Neural cell (in vitro differentiated cells): Measurements from ENCODE around the gene TBX20. TPM values are rescaled to one million over a fixed set of nuclear protein-coding genes. Genes with fewer than 3 reads are reported as not detected.

Source experiments
- H2AFZ ChIP-seq: fragments of 200-600, 300-800 bp; sonication (generic), shearing (Covaris generic); 2 replicates; pipeline ENCODE4 v1.6.0; 2014; ENCODE audit warnings: low read depth, mild to moderate bottlenecking, antibody characterized with exemption, low read length, moderate library complexity
- H3F3A ChIP-seq: fragments of 200-600 bp; shearing (Covaris generic); 2 replicates; pipeline ENCODE4 v1.6.1; 2016; ENCODE audit warnings: mild to moderate bottlenecking, moderate library complexity, mixed read lengths, antibody characterized with exemption, low read length; ENCODE audit not compliant: insufficient read depth, poor library complexity, severe bottlenecking
- H3K27ac ChIP-seq: fragments of 200-600, 300-800 bp; sonication (generic), shearing (Covaris generic); 2 replicates; pipeline ENCODE4 v1.5.1; 2014; ENCODE audit warnings: mild to moderate bottlenecking, low read length, moderate library complexity
- H3K27me3 ChIP-seq: fragments of 300-800, 200-600 bp; sonication (generic), shearing (Covaris generic); 2 replicates; pipeline ENCODE4 v1.6.0; 2014; ENCODE audit warnings: mild to moderate bottlenecking, low read depth, low read length, moderate library complexity; ENCODE audit not compliant: insufficient read depth
- H3K36me3 ChIP-seq: fragments of 300-800, 200-600 bp; sonication (generic), shearing (Covaris generic); 2 replicates; pipeline ENCODE4 v1.5.1; 2014; ENCODE audit warnings: mild to moderate bottlenecking, antibody characterized with exemption, low read length, moderate library complexity; ENCODE audit not compliant: insufficient read depth
- H3K4me2 ChIP-seq: fragments of 300-800, 200-600 bp; sonication (generic), shearing (Covaris generic); 2 replicates; pipeline ENCODE4 v1.6.0; 2014; ENCODE audit warnings: mild to moderate bottlenecking, low read length
- H3K4me3 ChIP-seq: fragments of 300-800, 200-600 bp; sonication (generic), shearing (Covaris generic); 2 replicates; pipeline ENCODE4 v1.5.1; 2014; ENCODE audit warnings: mild to moderate bottlenecking, low read length, moderate library complexity
- H3K79me2 ChIP-seq: fragments of 200-600 bp; shearing (Covaris generic); replicated peaks from 2 replicates; pipeline ENCODE4 v1.6.0; 2014; ENCODE audit warnings: mild to moderate bottlenecking, low read length, moderate library complexity; ENCODE audit not compliant: insufficient read depth
- H3K9ac ChIP-seq: fragments of 300-800, 200-600 bp; sonication (generic), shearing (Covaris generic); 2 replicates; pipeline ENCODE4 v1.6.1; 2016; ENCODE audit warnings: mild to moderate bottlenecking, low read length, mixed read lengths
- H3K9me2 ChIP-seq: fragments of 200-600 bp; shearing (Covaris generic); 2 replicates; pipeline ENCODE4 v1.6.1; 2016; ENCODE audit warnings: mild to moderate bottlenecking, low read length, mixed read lengths; ENCODE audit not compliant: insufficient read depth
- H3K9me3 ChIP-seq: fragments of 200-600, 300-800 bp; sonication (generic), shearing (Covaris generic); 2 replicates; pipeline ENCODE4 v1.6.1; 2016; ENCODE audit warnings: mild to moderate bottlenecking, mixed run types, low read length, moderate library complexity, mixed read lengths
- H4K20me1 ChIP-seq: fragments of 200-600 bp; shearing (Covaris generic); 2 replicates; pipeline ENCODE4 v1.6.1; 2016; ENCODE audit warnings: mild to moderate bottlenecking, mixed run types; ENCODE audit not compliant: insufficient read depth
- EP300 ChIP-seq: fragments of 450-650 bp; conservative IDR thresholded peaks from 2 replicates; pipeline ENCODE4 v1.6.1; 2014; ENCODE audit warnings: antibody characterized with exemption, mild to moderate bottlenecking, moderate library complexity; ENCODE audit not compliant: poor library complexity, severe bottlenecking
- EZH2 ChIP-seq: fragments of 200-600, 300-800 bp; shearing (Covaris generic), sonication (generic); IDR thresholded peaks from 2 replicates; pipeline ENCODE4 v1.6.1; 2014; ENCODE audit warnings: antibody characterized with exemption, low read length, borderline replicate concordance, mild to moderate bottlenecking; ENCODE audit not compliant: insufficient read depth, poor library complexity, severe bottlenecking
- MXI1 ChIP-seq: fragments of 450-650 bp; conservative IDR thresholded peaks from 2 replicates; pipeline ENCODE4 v1.6.1; 2014; ENCODE audit warnings: antibody characterized with exemption, mild to moderate bottlenecking; ENCODE audit not compliant: poor library complexity, severe bottlenecking
- POLR2AphosphoS5 ChIP-seq: IDR thresholded peaks from 2 replicates; pipeline ENCODE4 v1.6.1; 2012
- RAD21 ChIP-seq: fragments of 450-650 bp; conservative IDR thresholded peaks from 2 replicates; pipeline ENCODE4 v1.6.1; 2014; ENCODE audit warnings: antibody characterized with exemption, mild to moderate bottlenecking, moderate library complexity
- SMC3 ChIP-seq: fragments of 450-650 bp; conservative IDR thresholded peaks from 2 replicates; pipeline ENCODE4 v1.6.1; 2014; ENCODE audit warnings: antibody characterized with exemption, mild to moderate bottlenecking, moderate library complexity; ENCODE audit not compliant: poor library complexity
- TAF1 ChIP-seq: IDR thresholded peaks from 2 replicates; pipeline ENCODE4 v1.6.1; 2012; ENCODE audit warnings: low read depth
- polyA plus RNA-seq: library from polyadenylated mRNA; depleted of rRNA; stranded (reverse); fragments of >200 nt; gene quantifications from 2 replicates; pipeline ENCODE4 v1.2.3, GENCODE V29; 2014
- TF ChIP-seq, protein P1 (sequence below): IDR thresholded peaks from 2 replicates; pipeline ENCODE4 v1.6.1; 2012; ENCODE audit warnings: borderline replicate concordance
- TF ChIP-seq, protein P2 (sequence below): fragments of 450-650 bp; IDR thresholded peaks from 2 replicates; pipeline ENCODE4 v1.5.1; 2014; ENCODE audit warnings: antibody characterized with exemption, mild to moderate bottlenecking, moderate library complexity; ENCODE audit not compliant: poor library complexity, severe bottlenecking

Gene TBX20
- polyA plus RNA-seq, 1 donor from 2014 or later = not detected

DNA sequence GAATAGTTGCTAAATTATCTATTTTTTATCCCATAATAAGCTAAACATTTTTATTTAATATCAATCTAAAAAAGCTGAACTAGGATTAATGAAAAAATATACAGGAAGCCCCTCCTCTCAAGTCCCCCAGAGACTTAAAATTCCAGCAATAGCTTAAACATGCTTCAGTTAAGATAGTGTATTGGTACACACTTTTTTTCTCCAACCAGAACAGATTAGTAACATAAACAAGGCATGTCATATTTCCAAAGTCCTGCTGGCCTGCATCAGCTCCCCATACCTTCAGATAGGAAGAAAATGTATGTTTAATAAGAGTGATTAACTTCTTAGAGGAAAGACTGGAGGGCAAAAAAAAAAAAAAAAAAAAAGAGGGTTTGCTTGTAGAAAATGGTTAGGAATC lies 7.1 kb downstream of the TBX20 start:
- Histone ChIP-seq H3K27ac (no peak overlapping the region), H3K36me3 (no peaks in the 10 kb centered on the region), H3K9me3 (no peaks in the 10 kb centered on the region), H2AFZ (no peak overlapping the region), H3K4me2 (no peak overlapping the region), H3K79me2 (no peaks in the 10 kb centered on the region), H3K9me2 (no peaks in the 10 kb centered on the region), H3K4me3 (no peak overlapping the region), H4K20me1 (no peaks in the 10 kb centered on the region), H3K27me3 (peaks cover 80% of the 10 kb centered on the region), H3K9ac (no peak overlapping the region), H3F3A (no peaks in the 10 kb centered on the region)
- no peak for TF ChIP-seq POLR2AphosphoS5
- no peak for TF ChIP-seq RAD21
- TF ChIP-seq EZH2 = no peak
- no peak for TF ChIP-seq TAF1

DNA sequence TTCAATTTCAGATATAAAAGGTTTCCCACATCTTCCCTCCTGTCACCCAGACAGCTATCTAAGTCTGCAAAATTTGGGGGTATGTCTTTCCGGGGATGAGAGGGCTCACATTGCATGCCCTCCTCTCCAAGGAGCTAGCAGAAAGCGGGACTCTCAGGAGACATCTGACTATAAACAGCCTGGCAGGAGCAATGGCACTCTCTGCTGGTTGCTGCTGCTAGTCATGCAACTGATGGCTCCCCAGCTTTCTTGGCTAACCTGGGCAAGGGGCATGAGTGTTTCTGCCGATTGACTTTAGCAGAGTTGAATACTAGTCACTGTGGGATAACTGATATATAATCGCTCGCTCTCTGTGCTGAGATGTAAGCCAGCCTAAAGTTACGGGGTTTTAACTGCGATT lies 12.0 kb downstream of the TBX20 start:
- Histone ChIP-seq H3K9me3 (no peaks in the 10 kb centered on the region), H2AFZ (no peak overlapping the region), H3K27ac (no peak overlapping the region), H3K9ac (no peak overlapping the region), H3K36me3 (no peaks in the 10 kb centered on the region), H3K27me3 (peaks cover 31% of the 10 kb centered on the region), H3F3A (no peaks in the 10 kb centered on the region), H3K9me2 (no peaks in the 10 kb centered on the region), H3K4me3 (no peak overlapping the region), H3K79me2 (no peaks in the 10 kb centered on the region), H3K4me2 (no peak overlapping the region), H4K20me1 (no peaks in the 10 kb centered on the region)
- TF ChIP-seq, protein P1, sequence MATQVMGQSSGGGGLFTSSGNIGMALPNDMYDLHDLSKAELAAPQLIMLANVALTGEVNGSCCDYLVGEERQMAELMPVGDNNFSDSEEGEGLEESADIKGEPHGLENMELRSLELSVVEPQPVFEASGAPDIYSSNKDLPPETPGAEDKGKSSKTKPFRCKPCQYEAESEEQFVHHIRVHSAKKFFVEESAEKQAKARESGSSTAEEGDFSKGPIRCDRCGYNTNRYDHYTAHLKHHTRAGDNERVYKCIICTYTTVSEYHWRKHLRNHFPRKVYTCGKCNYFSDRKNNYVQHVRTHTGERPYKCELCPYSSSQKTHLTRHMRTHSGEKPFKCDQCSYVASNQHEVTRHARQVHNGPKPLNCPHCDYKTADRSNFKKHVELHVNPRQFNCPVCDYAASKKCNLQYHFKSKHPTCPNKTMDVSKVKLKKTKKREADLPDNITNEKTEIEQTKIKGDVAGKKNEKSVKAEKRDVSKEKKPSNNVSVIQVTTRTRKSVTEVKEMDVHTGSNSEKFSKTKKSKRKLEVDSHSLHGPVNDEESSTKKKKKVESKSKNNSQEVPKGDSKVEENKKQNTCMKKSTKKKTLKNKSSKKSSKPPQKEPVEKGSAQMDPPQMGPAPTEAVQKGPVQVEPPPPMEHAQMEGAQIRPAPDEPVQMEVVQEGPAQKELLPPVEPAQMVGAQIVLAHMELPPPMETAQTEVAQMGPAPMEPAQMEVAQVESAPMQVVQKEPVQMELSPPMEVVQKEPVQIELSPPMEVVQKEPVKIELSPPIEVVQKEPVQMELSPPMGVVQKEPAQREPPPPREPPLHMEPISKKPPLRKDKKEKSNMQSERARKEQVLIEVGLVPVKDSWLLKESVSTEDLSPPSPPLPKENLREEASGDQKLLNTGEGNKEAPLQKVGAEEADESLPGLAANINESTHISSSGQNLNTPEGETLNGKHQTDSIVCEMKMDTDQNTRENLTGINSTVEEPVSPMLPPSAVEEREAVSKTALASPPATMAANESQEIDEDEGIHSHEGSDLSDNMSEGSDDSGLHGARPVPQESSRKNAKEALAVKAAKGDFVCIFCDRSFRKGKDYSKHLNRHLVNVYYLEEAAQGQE = no peak
- TF ChIP-seq RAD21 (no peak), TAF1 (no peak), EZH2 (no peak), SMC3 (no peak), POLR2AphosphoS5 (no peak), MXI1 (no peak), EP300 (no peak)
- TF ChIP-seq, protein P2, sequence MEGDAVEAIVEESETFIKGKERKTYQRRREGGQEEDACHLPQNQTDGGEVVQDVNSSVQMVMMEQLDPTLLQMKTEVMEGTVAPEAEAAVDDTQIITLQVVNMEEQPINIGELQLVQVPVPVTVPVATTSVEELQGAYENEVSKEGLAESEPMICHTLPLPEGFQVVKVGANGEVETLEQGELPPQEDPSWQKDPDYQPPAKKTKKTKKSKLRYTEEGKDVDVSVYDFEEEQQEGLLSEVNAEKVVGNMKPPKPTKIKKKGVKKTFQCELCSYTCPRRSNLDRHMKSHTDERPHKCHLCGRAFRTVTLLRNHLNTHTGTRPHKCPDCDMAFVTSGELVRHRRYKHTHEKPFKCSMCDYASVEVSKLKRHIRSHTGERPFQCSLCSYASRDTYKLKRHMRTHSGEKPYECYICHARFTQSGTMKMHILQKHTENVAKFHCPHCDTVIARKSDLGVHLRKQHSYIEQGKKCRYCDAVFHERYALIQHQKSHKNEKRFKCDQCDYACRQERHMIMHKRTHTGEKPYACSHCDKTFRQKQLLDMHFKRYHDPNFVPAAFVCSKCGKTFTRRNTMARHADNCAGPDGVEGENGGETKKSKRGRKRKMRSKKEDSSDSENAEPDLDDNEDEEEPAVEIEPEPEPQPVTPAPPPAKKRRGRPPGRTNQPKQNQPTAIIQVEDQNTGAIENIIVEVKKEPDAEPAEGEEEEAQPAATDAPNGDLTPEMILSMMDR = no peak

DNA sequence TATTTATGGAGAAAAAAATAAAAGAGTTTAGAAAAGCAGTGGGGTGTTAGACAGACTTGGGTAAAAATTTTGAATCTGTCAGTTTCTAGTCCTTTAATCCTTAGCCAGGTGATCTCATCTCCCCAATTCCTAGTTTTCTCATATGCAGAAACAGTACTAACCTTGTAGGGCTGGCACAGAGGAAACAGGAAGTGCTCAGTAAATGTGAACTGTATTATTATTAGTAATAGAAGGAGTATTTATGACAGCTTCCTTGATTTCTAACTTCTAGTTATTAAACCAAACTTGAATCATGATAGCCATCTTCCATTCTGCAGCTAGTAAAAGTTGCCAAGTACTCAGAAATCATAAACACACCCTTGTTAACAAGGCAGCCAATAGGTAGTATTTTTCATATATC lies 12.5 kb downstream of the TBX20 start:
- Histone ChIP-seq H3K36me3 (no peaks in the 10 kb centered on the region), H3K27ac (no peak overlapping the region), H3K9me3 (no peaks in the 10 kb centered on the region), H3K79me2 (no peaks in the 10 kb centered on the region), H3K4me3 (no peak overlapping the region), H4K20me1 (no peaks in the 10 kb centered on the region), H3K9ac (no peak overlapping the region), H3F3A (no peaks in the 10 kb centered on the region), H2AFZ (no peak overlapping the region), H3K4me2 (no peak overlapping the region), H3K27me3 (peaks cover 26% of the 10 kb centered on the region), H3K9me2 (no peaks in the 10 kb centered on the region)
- TF ChIP-seq, protein P1 = no peak
- no peak for TF ChIP-seq TAF1
- no peak for TF ChIP-seq MXI1
- TF ChIP-seq SMC3 = no peak
- TF ChIP-seq POLR2AphosphoS5 = no peak
- TF ChIP-seq, protein P2 = no peak
- no peak for TF ChIP-seq EP300
- TF ChIP-seq EZH2 = no peak
- TF ChIP-seq RAD21 = no peak
